ENCODE results near the gene CIRBP. TPM values are rescaled to one million over a fixed set of nuclear protein-coding genes. Genes with fewer than 3 reads are reported as not detected.

CIRBP gene
- 430 TPM for polyA plus RNA-seq (2012; ENCODE audit: insufficient read length, low read depth)

- TF ChIP-seq TAF1 (IDR thresholded peaks at IDR 0.05; ENCODE audit: borderline replicate concordance, insufficient read depth, low read length) (peak; percentile 93; the same call in 1 of the 2 replicates), SIN3A (IDR thresholded peaks at IDR 0.05; ENCODE audit: borderline replicate concordance, insufficient read depth, low read length) (peak; percentile 17; the same call in 1 of the 2 replicates), POLR2AphosphoS5 (IDR thresholded peaks at IDR 0.05; ENCODE audit: low read depth, low read length) (peak; percentile 98), REST (IDR thresholded peaks at IDR 0.05; ENCODE audit: insufficient read depth in 1 of 2, low read depth in 2 of 2, low read length in 2 of 2) (peak in 1 of 2 experiments; percentile 30; a peak in 1 of 4 replicates), FOXP2 (optimal IDR thresholded peaks at IDR 0.05; ENCODE audit: borderline replicate concordance, extremely low read depth, extremely low read length, insufficient read depth) (no peak)
These were observed at the start of gene CIRBP for GRCh38 chr19:1269065-1269477. Gene CIRBP, plus strand, starts transcription at chr19:1269332. Its CDS starts 1,602 bp downstream, at chr19:1270934.

- TF ChIP-seq SIN3A (IDR thresholded peaks at IDR 0.05; ENCODE audit: borderline replicate concordance, insufficient read depth, low read length) (no peak), TAF1 (IDR thresholded peaks at IDR 0.05; ENCODE audit: borderline replicate concordance, insufficient read depth, low read length) (no peak), REST (IDR thresholded peaks at IDR 0.05; ENCODE audit: insufficient read depth in 1 of 2, low read depth in 2 of 2, low read length in 2 of 2) (no peak), POLR2AphosphoS5 (IDR thresholded peaks at IDR 0.05; ENCODE audit: low read depth, low read length) (no peak), FOXP2 (optimal IDR thresholded peaks at IDR 0.05; ENCODE audit: borderline replicate concordance, extremely low read depth, extremely low read length, insufficient read depth) (no peak)
These were observed 49.2 kb upstream of the CIRBP start for GRCh38 chr19:1219786-1220476.

GRCh38 chr19:1220477-1220930 is 48.6 kb upstream of the CIRBP start:
- TF ChIP-seq SIN3A (IDR thresholded peaks at IDR 0.05; ENCODE audit: borderline replicate concordance, insufficient read depth, low read length) (no peak), POLR2AphosphoS5 (IDR thresholded peaks at IDR 0.05; ENCODE audit: low read depth, low read length) (no peak), TAF1 (IDR thresholded peaks at IDR 0.05; ENCODE audit: borderline replicate concordance, insufficient read depth, low read length) (no peak), FOXP2 (optimal IDR thresholded peaks at IDR 0.05; ENCODE audit: borderline replicate concordance, extremely low read depth, extremely low read length, insufficient read depth) (no peak), REST (IDR thresholded peaks at IDR 0.05; ENCODE audit: insufficient read depth in 1 of 2, low read depth in 2 of 2, low read length in 2 of 2) (no peak)

GRCh38 chr19:1220976-1221903 is 47.9 kb upstream of the CIRBP start:
- no peak for TF ChIP-seq TAF1 (IDR thresholded peaks at IDR 0.05; ENCODE audit: borderline replicate concordance, insufficient read depth, low read length)
- peak; percentile 80 for TF ChIP-seq FOXP2 (optimal IDR thresholded peaks at IDR 0.05; ENCODE audit: borderline replicate concordance, extremely low read depth, extremely low read length, insufficient read depth)
- TF ChIP-seq POLR2AphosphoS5 (IDR thresholded peaks at IDR 0.05; ENCODE audit: low read depth, low read length): no peak

GRCh38 chr19:1221904-1222255 is 47.3 kb upstream of the CIRBP start:
- no peak for TF ChIP-seq SIN3A (IDR thresholded peaks at IDR 0.05; ENCODE audit: borderline replicate concordance, insufficient read depth, low read length)
- no peak for TF ChIP-seq TAF1 (IDR thresholded peaks at IDR 0.05; ENCODE audit: borderline replicate concordance, insufficient read depth, low read length)
- no peak for TF ChIP-seq REST (IDR thresholded peaks at IDR 0.05; ENCODE audit: insufficient read depth in 1 of 2, low read depth in 2 of 2, low read length in 2 of 2)
- TF ChIP-seq POLR2AphosphoS5 (IDR thresholded peaks at IDR 0.05; ENCODE audit: low read depth, low read length): no peak
- no peak for TF ChIP-seq FOXP2 (optimal IDR thresholded peaks at IDR 0.05; ENCODE audit: borderline replicate concordance, extremely low read depth, extremely low read length, insufficient read depth)

All from PFSK-1 (cell line).